ENCODE data around the gene PI4KA.

DNA sequence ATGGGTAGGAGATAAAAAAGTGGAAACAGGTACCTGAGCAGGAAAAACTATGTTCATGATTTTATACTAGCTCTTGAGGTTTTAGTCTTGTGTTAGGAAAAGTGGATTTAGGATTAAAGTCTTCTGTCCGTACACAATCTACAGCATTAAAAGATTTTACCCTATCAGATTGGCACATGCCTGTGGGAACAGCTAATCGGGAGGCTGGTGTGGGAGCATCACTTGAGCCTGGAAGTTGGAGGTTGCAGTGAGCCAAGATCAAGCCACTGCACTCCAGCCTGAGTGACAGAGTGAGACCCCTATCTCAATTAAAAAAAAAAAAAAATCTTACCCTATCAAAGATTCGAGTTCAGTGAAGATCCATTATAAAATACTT, 46.4 kb upstream of the PI4KA start:
- no peak for TF ChIP-seq POLR2AphosphoS5 (IDR thresholded peaks at IDR 0.05)
- TF ChIP-seq POLR2A (IDR thresholded peaks at IDR 0.05), result no peak
